ENCODE measurements around the gene NR5A1. TPM values are rescaled to one million over a fixed set of nuclear protein-coding genes. Genes with fewer than 3 reads are reported as not detected.

NR5A1 gene
- total RNA-seq, 4 donors from 2014 or later: 0.17 TPM; not detected in 3

- Histone ChIP-seq H3K36me3 (no peaks in the 10 kb centered on the region), H3K27ac (replicated peaks in 1 of 4) (no peak overlapping the region), H3K9me3 (no peaks in the 10 kb centered on the region), H3K4me3 (no peak overlapping the region), H3K4me1 (no peaks in the 10 kb centered on the region), H3K27me3 (peaks cover 0 to 86% (median 19%) of the 10 kb centered on the region in 4 donors)
- WGBS: 94% methylated on average over 9 of the region's 9 CpGs
- DNase-seq (ENCODE audit: extremely low spot score): no peak
- TF ChIP-seq EP300 (IDR thresholded peaks at IDR 0.05) (no peak), POLR2A (IDR thresholded peaks at IDR 0.05; ENCODE audit: low read depth) (no peak), POLR2AphosphoS5 (IDR thresholded peaks at IDR 0.05) (no peak)
- TF ChIP-seq, protein P1, sequence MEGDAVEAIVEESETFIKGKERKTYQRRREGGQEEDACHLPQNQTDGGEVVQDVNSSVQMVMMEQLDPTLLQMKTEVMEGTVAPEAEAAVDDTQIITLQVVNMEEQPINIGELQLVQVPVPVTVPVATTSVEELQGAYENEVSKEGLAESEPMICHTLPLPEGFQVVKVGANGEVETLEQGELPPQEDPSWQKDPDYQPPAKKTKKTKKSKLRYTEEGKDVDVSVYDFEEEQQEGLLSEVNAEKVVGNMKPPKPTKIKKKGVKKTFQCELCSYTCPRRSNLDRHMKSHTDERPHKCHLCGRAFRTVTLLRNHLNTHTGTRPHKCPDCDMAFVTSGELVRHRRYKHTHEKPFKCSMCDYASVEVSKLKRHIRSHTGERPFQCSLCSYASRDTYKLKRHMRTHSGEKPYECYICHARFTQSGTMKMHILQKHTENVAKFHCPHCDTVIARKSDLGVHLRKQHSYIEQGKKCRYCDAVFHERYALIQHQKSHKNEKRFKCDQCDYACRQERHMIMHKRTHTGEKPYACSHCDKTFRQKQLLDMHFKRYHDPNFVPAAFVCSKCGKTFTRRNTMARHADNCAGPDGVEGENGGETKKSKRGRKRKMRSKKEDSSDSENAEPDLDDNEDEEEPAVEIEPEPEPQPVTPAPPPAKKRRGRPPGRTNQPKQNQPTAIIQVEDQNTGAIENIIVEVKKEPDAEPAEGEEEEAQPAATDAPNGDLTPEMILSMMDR (IDR thresholded peaks at IDR 0.05): no peak
- intact Hi-C loops (cut with DNase I): no loop called here
These were observed 23.7 kb downstream of the NR5A1 start for GRCh38 chr9:124483481-124483880.

GRCh38 chr9:124482431-124483031, 24.7 kb downstream of the NR5A1 start:
- peaks cover under 1 to 88% (median 27%) of the 10 kb centered on the region in 4 donors for H3K27me3 ChIP-seq
- DNase-seq (ENCODE audit: extremely low spot score): no peak
- intact Hi-C loops (cut with DNase I): no loop called here
- WGBS: 50% methylated on average over 10 of the region's 26 CpGs
- H3K27ac ChIP-seq (replicated peaks in 1 of 4): no peak overlapping the region
- TF ChIP-seq, protein P1 (IDR thresholded peaks at IDR 0.05): no peak
- TF ChIP-seq POLR2A (IDR thresholded peaks at IDR 0.05; ENCODE audit: low read depth) (no peak), EP300 (IDR thresholded peaks at IDR 0.05) (no peak), POLR2AphosphoS5 (IDR thresholded peaks at IDR 0.05) (no peak)
- H3K4me3 ChIP-seq: no peak overlapping the region
- H3K9me3 ChIP-seq: no peaks in the 10 kb centered on the region
- H3K4me1 ChIP-seq: peaks cover 3 to 8% (median 7%) of the 10 kb centered on the region in 4 donors
- H3K36me3 ChIP-seq: no peaks in the 10 kb centered on the region

GRCh38 chr9:124481115-124481514, 26.1 kb downstream of the NR5A1 start:
- Histone ChIP-seq H3K4me1 (peaks cover 3 to 14% (median 13%) of the 10 kb centered on the region in 4 donors), H3K4me3 (no peak overlapping the region), H3K27ac (replicated peaks in 1 of 4) (no peak overlapping the region), H3K9me3 (no peaks in the 10 kb centered on the region), H3K27me3 (peaks cover 4 to 88% (median 31%) of the 10 kb centered on the region in 4 donors), H3K36me3 (no peaks in the 10 kb centered on the region)
- DNase-seq (ENCODE audit: extremely low spot score): no peak
- no peak for TF ChIP-seq EP300 (IDR thresholded peaks at IDR 0.05)
- TF ChIP-seq, protein P1 (IDR thresholded peaks at IDR 0.05): no peak
- TF ChIP-seq POLR2AphosphoS5 (IDR thresholded peaks at IDR 0.05): no peak
- no peak for TF ChIP-seq POLR2A (IDR thresholded peaks at IDR 0.05; ENCODE audit: low read depth)
- WGBS: 75% methylated on average over 16 of the region's 17 CpGs
- intact Hi-C loops (cut with DNase I): no loop called here

DNA sequence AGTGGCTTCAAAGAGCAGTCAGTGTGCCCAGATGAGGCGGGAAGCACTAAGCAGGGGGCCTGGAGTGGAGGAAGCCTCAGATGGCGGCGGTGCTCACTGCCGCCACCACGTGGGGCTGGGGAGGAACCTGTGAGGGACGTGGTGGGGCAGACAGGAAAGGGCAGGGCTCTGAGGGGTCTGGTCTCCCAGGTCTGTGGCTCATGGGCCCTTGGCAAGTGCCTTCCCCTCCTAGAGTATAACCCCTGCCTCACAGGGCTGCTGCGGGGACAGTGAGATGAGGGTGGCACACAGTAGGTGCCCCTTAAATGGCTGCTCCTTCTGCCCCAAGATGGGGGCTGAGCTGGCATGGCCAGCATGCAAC, 26.6 kb downstream of the NR5A1 start:
- DNase-seq (ENCODE audit: extremely low spot score): no peak
- no peak for TF ChIP-seq POLR2AphosphoS5 (IDR thresholded peaks at IDR 0.05)
- TF ChIP-seq, protein P1 (IDR thresholded peaks at IDR 0.05): no peak
- TF ChIP-seq EP300 (IDR thresholded peaks at IDR 0.05): no peak
- TF ChIP-seq POLR2A (IDR thresholded peaks at IDR 0.05; ENCODE audit: low read depth): no peak
- Histone ChIP-seq H3K4me1 (peaks cover 3 to 14% (median 13%) of the 10 kb centered on the region in 4 donors), H3K27me3 (peaks cover 4 to 88% (median 31%) of the 10 kb centered on the region in 4 donors), H3K36me3 (no peaks in the 10 kb centered on the region), H3K27ac (replicated peaks in 1 of 4) (no peak overlapping the region), H3K9me3 (no peaks in the 10 kb centered on the region), H3K4me3 (no peak overlapping the region)
- whole genome bisulfite sequencing: 10% methylated on average over 5 of the region's 7 CpGs
- intact Hi-C loops (cut with DNase I): no loop called here

Data from esophagus muscularis mucosa (tissue), 4 donors.